CD4-positive, alpha-beta T cell treated with Interleukin-15 for 1 hour (primary cell): Measurements from ENCODE around the gene NUDT14.
A peak's percentile ranks its signal among the peaks of the same experiment; 100 is the strongest.

Source experiments
- DNase-seq: peaks from one replicate; pipeline ENCODE4 v3.0.0-alpha.2; 2020

NUDT14 gene

DNA sequence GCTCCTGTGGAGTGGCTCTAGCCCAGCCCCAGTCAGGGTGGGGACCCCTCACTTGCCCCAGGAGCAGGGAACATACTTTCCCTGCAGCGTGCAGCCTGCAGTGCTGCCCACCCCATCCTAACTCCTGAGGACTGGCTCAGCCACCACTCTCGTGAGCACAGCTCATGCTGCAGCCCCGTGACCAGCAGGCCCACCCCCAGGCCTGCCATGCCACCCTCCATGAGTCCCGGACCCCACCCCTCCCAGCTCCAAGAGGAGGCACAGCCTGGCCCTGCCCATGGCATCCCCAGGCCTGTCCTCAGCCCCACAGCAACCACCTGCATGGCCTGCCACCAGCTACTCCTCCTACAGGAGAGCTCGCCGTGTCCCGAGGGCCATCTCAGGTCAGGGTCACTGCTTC is 8.6 kb downstream of the NUDT14 start:
- DNase-seq, result no peak

DNA sequence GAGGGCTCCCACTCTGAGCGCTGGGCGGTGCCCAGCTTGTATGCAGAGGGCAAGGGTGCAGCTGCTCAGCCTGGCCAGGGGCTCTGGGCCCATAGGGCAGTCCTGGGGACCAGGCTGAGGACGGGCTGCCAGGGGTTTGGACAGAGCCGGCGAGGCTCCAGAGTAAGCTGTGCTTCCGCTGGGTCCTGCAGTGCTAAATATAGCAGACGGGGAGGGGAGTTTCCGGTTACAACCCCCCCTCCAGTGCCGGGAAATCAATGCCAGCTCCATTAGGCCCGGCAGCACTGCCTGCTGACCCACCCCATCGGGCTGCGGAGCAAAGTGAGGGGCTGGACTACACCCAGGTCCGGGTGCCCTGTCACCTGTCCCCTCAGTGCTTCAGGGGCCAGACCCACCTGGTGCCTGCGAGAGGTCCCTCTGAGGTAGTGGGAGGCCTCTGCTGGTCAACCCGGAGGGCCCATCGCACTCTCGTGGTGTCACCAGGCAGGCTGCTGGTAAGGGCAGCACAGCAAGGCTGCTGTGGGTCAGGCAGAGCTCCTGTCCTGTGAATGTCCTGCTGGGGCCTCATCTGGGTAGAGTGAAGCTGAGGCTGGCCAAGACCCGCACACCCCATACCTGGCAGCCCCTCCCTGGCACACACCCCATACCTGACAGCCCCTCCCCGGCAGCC is 10.0 kb downstream of the NUDT14 start:
- DNase-seq, result no peak

- no peak for DNase-seq
These were observed 11.1 kb downstream of the NUDT14 start for GRCh38 chr14:105169776-105170655.

DNA sequence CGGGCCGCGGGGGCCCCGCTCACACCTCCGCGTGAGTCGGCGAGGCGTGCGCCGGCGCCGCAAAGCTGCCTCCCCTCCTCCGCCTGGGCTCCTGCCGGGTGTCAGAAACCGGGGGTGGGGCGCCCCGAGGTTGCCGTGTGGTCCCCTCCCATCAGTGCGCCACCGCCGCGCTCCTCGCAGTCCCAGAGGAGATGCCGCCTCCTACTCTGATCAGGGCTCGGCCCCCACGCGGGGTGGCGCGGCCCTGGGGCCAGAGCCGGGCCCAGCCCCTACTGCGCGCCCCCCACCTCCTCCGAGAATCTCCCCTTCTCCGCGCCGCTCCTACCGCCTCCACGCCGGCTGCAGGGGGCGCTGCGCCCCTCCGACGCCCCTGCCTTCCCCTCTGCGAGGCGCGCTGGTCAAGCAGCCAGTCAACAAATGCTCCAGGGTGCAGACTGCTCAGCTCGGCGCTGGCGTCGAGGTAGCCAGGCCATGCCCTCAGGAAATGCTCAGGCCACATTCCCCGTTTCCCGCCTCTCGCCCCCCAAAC is 12.1 kb downstream of the NUDT14 start:
- peak; percentile 32 for DNase-seq

GRCh38 chr14:105168496-105168978 is 12.6 kb downstream of the NUDT14 start, which contains the start of gene JAG2:
JAG2 (minus strand) TSS chr14:105168776; CDS start chr14:105168420, 356 bp downstream.
- peak; percentile 58 for DNase-seq

DNA sequence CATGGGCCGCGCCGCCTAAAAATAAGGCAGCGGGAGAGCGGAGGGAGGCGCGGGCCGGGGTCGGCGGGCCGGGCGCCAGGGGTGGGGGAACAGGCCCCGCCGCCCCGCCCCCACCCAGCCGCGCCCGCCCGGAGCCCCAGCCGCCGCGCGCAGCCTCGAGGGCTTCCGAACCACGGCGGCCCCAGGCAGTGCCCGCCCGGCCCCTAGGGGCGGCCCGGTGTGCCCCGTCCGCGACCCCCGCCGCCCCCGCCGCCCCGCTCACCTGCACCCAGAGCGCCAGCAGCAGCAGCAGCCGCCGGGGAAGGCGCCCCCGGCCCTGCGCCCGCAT is 13.1 kb downstream of the NUDT14 start:
- DNase-seq, result no peak

DNA sequence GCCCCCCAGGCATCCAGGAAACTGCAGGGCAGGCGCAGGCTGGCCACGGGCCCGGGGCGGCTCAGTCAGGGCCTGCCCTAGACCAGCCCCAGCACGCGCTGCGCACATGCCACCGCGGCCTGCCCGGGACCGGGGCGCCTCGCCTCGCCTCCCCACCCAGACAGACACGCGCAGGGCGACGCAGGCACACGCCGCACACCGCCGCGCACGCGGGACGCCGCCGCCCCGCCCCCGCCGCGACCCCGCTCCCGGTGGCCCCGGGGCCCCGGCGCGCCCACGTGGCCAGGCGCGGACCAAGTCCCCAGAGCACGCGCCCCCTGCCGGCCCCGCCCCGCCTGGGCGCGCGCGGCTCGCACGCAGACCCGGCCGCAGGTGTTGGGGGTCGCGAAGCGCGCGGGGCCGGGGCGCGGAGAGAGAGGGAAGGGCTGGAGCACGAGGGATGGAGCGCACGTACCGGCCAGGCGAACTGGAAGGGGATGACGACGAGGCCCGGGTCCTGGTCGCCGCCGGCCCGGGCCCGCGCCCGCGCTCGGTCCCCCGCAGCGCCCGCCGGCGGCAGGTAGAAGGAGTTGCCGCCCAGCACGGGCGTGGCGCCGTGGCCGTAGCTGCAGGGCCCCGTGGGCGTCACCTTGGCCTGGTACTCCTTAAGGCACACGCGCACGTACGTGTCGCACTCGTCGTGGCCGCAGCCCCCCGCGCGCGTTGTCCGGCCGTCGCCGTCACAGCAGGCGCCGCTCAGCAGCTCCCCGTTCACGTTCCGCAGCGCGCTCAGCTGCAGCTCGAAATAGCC is 13.6 kb downstream of the NUDT14 start:
- DNase-seq, result no peak

DNA sequence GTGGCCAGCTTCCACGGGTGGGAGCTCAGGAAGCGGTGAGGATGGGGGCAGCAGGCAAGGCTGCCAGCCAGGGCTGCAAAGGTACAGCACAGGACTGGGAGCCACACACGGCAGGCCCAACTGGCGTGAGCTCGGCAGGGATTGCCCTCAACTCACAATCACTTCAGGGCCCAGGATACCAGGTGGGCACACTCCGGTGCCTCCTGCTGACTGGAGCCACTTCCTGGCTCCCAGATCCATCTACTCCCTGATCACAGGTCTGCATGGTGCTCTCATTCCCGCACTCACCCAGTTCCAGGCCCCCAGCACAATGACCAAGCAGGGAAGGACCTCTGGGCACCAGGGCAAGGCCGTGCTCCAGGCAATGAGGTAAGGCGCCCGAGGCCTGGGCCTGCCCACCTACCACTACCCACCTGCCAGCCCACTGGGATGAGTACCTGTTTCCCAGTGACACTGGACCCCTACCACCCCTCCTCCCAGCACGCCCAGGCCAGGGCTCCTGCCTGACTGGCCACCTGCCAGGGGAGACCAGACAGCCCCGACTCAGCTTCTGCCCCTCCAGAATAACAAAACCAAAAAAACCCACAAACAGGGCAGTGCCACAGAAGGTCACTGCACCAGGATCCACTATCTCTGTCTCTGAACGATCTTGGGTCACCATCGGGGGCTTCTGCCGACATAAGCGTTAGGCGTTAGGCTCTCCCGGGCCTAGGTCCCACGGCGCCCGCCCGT is 14.4 kb downstream of the NUDT14 start:
- no peak for DNase-seq

DNA sequence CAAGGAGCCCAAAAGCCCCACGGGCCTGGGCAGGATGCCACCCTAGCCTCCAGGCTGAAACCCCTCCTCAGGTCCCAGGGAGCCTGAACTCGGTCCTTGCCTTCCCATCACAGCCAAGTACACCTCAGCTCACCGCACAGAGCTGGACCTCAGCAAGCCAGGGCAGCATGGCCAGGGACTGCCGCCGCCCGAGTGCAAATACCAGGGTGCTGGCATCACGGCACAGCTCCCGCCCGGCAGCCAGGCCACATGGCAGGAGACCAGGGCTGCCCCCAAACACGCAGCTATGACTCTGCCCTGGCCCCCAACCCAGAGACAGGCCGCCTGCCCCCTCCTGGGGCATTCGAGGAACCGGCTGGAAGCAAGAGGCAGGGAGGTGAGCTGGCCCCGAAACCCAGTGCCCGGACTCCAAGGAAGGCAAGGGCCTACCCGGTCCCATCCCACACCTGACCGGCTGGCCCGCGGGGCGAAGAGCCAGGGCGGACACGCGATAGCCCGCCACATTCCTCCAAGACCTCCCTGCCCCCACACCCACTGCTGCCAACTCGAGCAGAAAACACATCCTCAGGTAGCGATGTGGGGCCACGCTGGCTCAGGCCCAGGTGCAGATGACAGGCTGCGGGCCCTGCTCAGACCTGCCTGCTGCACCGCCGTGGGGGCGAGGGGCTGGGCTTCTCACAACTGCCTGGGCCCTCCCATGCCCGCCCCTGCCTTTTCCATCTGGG is 15.2 kb downstream of the NUDT14 start:
- no peak for DNase-seq

GRCh38 chr14:105165134-105165704 is 15.9 kb downstream of the NUDT14 start:
- DNase-seq, result no peak

GRCh38 chr14:105163040-105163742 is 17.9 kb downstream of the NUDT14 start:
- DNase-seq, result no peak

GRCh38 chr14:105162669-105162979 is 18.5 kb downstream of the NUDT14 start:
- DNase-seq, result no peak

DNA sequence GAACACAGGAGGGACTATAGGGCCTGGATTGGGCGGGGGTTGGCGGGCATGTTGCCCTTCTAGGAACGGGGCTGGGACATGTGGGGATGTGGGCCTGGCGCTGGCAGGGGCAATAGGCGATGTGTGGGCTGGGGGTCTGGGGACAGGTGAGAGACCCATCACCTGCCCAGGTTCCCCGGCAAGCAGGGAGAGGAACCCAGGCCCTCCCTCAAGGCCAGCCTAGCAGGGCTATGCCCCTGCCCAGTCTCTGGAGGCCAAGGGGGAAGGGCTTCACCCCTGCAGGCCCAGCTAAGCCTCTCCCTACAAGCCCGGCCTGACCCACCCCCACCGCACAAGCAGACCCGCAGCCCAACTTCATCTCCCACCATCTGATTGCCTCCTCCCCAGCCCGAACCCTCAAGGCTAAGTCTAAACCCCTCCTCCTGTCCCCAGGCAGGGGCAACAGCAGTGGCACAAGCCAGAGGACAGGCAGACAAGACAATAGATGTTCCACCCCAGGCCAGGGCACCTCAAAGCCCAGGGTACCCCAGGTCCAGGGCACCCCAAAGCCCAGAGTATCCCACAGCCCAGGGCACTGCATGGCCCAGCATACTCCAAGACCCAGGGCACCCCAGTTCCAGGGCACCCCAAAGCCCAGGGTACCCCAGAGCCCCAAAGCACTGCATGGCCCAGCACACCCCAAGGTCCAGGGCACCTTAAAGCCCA is 19.0 kb downstream of the NUDT14 start:
- no peak for DNase-seq

DNA sequence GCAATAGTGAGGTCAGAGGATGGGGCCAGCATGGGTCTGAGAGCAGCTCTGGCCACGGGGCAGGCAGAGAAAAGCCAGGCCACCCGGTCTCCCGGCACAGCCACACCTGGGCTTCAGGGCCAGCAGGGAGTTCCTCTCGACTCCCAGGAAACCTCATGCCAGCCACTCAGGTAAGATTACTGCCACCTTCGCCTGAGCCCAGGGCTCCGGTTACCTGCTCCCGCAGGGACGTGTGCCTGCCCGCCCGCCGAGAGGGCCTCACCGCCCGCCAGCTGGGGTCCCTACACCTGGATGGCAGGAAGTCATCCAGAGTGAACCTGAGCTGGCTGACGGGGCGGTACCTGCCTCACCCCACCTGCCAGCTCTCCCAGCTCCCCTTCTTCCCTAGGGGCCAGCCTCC is 19.8 kb downstream of the NUDT14 start:
- DNase-seq, result no peak

DNA sequence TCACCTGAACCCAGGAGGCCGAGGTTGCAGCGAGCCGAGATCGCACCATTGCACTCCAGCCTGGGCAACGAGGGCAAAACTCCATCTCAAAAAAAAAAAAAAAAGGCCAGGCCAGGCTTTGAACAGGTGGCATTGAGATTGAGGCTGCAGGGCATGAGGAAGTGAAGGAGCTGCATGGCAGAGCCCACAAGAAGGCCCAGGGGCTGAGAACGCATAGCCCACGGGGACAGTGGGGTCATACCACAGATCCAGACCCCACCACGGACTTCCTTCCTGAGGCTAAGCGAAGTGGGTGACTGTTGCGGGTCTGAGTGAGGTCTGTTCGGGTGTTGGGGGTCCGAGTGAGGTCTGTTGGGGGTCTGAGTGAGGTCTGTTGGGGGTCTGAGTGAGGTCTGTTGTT is 20.3 kb downstream of the NUDT14 start:
- no peak for DNase-seq

DNA sequence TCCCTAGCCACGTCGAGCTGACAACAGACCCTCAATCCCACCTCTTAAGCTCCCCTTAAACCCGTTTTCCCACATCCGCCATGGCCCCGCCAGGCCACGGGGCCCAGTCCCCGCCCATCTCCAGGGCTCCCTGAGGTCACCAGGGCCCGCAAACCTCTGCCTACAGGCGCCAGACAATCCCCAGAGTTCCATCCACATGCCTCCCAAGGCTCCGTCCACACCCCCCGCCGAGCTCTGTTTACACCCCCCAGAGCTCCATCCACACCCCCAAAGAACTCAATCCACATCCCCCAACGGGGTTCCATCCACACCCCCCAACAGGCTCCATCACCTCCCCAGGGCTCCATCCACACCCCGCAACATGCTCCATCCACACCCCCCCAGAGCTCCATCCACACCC is 21.8 kb downstream of the NUDT14 start:
- no peak for DNase-seq

GRCh38 chr14:105158794-105159193 is 22.3 kb downstream of the NUDT14 start:
- DNase-seq, result no peak

- no peak for DNase-seq
These were observed 23.2 kb downstream of the NUDT14 start for GRCh38 chr14:105157872-105158271.

GRCh38 chr14:105156414-105157375 is 24.4 kb downstream of the NUDT14 start:
- DNase-seq, result no peak
